ENCODE data around the gene PDCD10. TPM values are rescaled to one million over a fixed set of nuclear protein-coding genes. Genes with fewer than 3 reads are reported as not detected.

PDCD10 gene
- total RNA-seq, 2 donors from 2014 or later = 76.1 to 81.0 TPM

- DNase-seq = no peak
- intact Hi-C loops (cut with DNase I, micrococcal nuclease) = no loop called here
- ATAC-seq = no peak
These were observed 33.8 kb downstream of the PDCD10 start for GRCh38 chr3:167700926-167701325.

DNA sequence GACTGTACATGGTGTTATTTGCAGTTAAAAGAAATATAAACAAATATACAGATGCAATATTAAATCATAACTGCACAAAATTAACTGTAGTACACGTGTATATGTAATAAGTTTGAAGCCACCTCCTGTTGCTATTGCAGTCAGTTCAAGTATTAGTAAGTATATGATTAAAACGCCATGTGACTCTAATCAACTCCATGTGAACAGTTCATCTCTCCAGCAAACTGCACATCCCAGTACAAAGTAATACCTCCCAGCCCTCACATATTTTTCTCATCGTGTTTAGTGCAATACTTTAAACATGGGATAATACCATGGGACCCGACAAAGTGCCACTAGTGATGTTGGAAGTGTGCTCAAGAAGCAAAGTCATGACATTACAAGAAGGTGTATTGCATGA is 34.6 kb downstream of the PDCD10 start:
- intact Hi-C loops (cut with DNase I, micrococcal nuclease) = no loop called here
- DNase-seq (no peak), ATAC-seq (no peak)

DNA sequence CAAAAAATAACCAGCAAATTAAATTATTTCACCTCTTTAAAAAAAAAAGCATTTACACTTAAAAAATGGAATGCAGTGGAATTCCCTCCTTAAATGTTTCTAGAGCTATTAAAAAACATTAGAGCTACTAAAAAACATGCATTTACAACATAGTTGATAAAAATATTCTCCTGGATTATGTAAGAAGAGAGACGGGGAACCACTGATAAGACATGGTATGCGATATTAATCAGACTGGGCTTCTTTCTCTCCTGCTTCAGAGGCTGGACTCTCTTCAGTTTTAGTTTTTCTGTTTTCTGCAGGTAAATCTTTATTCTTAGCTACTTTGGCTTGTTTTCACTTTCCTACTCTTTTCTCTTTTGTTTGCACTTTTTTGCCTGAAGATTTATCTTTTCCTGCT is 40.6 kb downstream of the PDCD10 start:
- no peak for ATAC-seq
- DNase-seq = no peak
- intact Hi-C loops (cut with DNase I, micrococcal nuclease) = no loop called here

- ATAC-seq (no peak), DNase-seq (no peak)
- intact Hi-C loops (cut with DNase I, micrococcal nuclease) = no loop called here
These were observed 43.3 kb downstream of the PDCD10 start for GRCh38 chr3:167691366-167691765.

GRCh38 chr3:167684388-167684993 is 50.2 kb downstream of the PDCD10 start:
- intact Hi-C loops (cut with DNase I, micrococcal nuclease) = no loop called here
- ATAC-seq (peak; percentile 62), DNase-seq (peak in 1 of 2 donors; percentile 15)

DNA sequence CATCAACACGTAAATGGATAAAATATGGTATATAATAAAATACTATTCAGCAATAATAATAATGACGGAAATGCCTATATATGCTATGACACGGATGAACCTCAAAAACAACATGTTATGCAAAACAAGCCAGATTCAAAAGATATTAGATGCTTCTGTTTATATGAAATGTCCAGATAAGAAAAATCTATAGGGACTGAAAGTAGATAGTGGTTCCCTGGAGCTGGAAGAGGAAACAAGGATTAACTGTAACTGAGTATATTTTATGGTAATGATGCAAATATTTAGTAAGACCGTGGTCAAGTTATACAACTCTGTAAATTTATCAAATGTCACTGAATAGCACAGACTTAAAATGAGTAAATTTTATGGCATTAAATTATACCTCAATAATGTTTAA is 55.2 kb downstream of the PDCD10 start:
- DNase-seq (no peak), ATAC-seq (no peak)
- intact Hi-C loops (cut with DNase I, micrococcal nuclease) = no loop called here

GRCh38 chr3:167675848-167676247 is 58.8 kb downstream of the PDCD10 start:
- ATAC-seq (no peak), DNase-seq (no peak)
- intact Hi-C loops (cut with DNase I, micrococcal nuclease) = no loop called here

- intact Hi-C loops (cut with DNase I, micrococcal nuclease) = no loop called here
- ATAC-seq (peak; percentile 69), DNase-seq (no peak)
These were observed 61.5 kb downstream of the PDCD10 start for GRCh38 chr3:167673221-167673620.

- intact Hi-C loops (cut with DNase I, micrococcal nuclease) = no loop called here
- ATAC-seq = no peak
- DNase-seq = no peak
These were observed 62.7 kb downstream of the PDCD10 start for GRCh38 chr3:167671878-167672427.

DNA sequence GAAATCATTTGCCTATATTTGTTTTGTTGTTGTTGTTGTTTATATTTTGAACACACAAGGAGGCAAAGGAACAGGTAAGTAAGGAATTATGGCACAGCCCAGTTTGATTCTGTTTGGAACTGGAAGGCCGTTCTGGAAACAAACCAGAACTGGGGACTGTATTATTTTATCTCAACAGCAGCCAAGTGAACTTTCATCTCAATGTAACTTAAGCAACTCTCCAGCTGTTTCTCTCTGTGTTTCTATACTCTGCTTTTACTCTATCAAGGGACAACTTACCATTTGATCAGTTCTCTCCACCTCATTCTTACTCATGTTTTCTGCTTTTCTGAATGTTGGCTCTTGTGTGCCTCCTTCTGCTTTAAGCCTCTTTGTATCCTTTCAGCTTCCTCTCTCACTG is 65.0 kb downstream of the PDCD10 start:
- intact Hi-C loops (cut with DNase I, micrococcal nuclease) = no loop called here
- DNase-seq (no peak), ATAC-seq (peak; percentile 27)

DNA sequence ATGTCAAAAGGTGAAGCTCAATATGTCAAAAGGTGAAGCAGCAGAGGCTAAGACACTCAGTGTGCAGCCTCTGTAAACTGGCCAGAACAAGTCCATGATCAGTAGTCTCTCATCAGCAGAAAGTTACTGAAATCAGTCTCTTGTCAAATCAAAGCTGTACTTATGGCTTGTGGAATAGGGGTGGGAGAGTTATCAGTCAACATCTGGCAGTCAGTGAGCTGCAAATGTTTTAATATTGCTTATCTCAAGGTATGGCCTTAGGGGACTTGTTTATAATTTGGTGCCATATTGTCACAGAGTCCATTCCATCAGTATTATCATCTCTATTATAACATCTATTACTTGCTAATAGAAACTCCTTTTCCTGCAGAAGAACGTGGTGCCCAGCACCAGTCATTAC is 66.0 kb downstream of the PDCD10 start:
- DNase-seq = no peak
- ATAC-seq = no peak
- intact Hi-C loops (cut with DNase I, micrococcal nuclease) = no loop called here

- no peak for DNase-seq
- no peak for ATAC-seq
- intact Hi-C loops (cut with DNase I, micrococcal nuclease) = no loop called here
These were observed 68.1 kb downstream of the PDCD10 start for GRCh38 chr3:167666563-167666962.

GRCh38 chr3:167662919-167663400 is 71.7 kb downstream of the PDCD10 start:
- intact Hi-C loops (cut with DNase I, micrococcal nuclease) = no loop called here
- no peak for ATAC-seq
- no peak for DNase-seq

DNA sequence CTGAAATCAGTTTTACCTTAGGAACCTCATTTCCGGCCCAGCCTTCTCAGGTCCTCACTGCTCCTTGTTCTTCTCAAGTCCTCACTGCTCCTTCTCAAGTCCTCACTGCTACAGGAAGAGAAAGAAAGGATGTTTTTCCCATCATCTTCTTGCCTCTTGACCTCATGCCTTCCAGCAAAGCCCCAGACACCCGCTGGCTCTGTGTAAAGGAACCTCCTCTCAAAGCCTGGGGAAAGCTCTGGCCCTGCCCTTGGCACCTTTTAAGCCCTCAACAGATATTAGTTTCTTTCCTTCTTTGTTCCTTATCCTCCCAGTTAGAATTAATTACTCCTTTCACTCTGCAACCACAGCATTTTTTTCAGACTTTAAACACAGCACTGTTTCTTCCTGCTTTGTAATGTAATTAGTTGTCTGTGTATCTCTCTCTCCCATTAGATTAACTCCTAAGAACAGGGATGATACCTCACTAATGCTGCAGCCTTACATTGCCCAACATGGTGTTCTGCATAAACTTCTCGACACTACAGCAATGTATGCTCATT is 76.9 kb downstream of the PDCD10 start:
- ATAC-seq (no peak), DNase-seq (no peak)
- intact Hi-C loops (cut with DNase I, micrococcal nuclease) = no loop called here

GRCh38 chr3:167656821-167657220 is 77.9 kb downstream of the PDCD10 start:
- no peak for ATAC-seq
- intact Hi-C loops (cut with DNase I, micrococcal nuclease) = no loop called here
- DNase-seq = no peak

DNA sequence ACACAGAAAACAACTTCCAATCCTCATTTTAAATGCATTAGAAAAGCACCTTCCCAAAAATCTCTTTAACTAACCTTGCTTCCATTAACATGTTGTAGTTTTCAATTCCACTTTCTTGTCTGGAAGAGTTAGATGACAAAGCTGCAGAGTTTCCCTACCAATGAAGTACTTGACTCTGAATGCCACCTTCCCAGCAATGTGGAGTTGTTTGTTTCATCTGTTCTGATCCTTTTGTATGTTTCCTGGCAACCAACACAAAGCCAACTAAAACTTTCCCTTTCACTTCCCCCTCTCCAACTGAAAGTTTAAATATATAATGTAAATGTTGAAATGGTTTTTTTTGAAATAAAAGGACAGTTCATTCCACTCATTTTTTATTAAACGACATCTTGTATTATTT is 80.9 kb downstream of the PDCD10 start, which contains the start of gene WDR49:
TSS of gene WDR49 (minus strand) at position 183 of the 400 bp plus-strand sequence. CDS start 517 bp downstream, outside the sequence.
- DNase-seq (no peak), ATAC-seq (no peak)
- intact Hi-C loops (cut with DNase I, micrococcal nuclease) = no loop called here

GRCh38 chr3:167653155-167653554 is 81.5 kb downstream of the PDCD10 start:
- ATAC-seq = no peak
- DNase-seq = no peak
- intact Hi-C loops (cut with DNase I, micrococcal nuclease) = no loop called here

DNA sequence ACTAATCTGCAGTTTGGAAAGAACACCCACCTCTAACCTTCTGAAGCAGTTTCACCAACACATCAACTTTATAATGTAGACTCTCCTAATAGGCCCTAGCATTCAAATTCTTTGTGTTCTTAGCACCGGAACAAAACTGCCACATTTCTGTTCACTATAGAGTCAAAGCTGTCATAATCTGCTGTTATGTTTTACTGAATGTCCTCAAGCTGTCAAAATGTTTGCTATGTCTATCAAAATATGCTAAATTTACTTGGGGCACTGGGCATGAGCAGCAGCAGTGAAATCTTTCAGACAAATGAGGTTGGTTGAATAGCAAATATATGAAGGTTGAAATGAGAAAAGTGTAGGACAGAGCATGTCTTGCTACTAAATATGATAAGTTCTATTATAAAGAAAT is 82.9 kb downstream of the PDCD10 start:
- ATAC-seq = no peak
- intact Hi-C loops (cut with DNase I, micrococcal nuclease) = no loop called here
- DNase-seq = no peak

- DNase-seq = no peak
- intact Hi-C loops (cut with DNase I, micrococcal nuclease) = no loop called here
- no peak for ATAC-seq
These were observed 84.2 kb downstream of the PDCD10 start for GRCh38 chr3:167650459-167650858.

GRCh38 chr3:167649746-167650145 is 84.9 kb downstream of the PDCD10 start:
- no peak for ATAC-seq
- no peak for DNase-seq
- intact Hi-C loops (cut with DNase I, micrococcal nuclease) = no loop called here

DNA sequence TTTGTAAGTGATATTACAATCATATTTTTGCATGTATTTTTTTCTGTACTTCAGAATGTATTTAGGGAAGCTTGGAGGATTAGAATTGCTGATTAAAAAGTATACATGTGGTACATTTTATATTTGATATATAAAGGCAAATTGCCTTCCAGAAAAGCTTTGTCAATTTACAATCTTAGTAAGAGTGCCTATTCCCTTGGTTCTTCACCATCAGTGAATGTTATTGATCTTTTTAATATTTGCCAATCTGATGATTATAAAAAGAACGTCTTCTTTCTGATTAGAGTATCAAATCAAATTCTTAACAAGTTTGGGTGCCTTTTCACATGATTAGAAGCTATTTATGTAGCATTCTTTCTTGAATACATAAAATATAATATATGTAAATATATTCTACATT is 90.1 kb downstream of the PDCD10 start:
- intact Hi-C loops (cut with DNase I, micrococcal nuclease) = no loop called here
- DNase-seq (no peak), ATAC-seq (no peak)

Data from left colon (tissue), 2 donors.